ENCODE measurements around the gene INSL3.
A peak's percentile ranks its signal among the peaks of the same experiment; 100 is the strongest.
"Not testable (repeated sequence)": the region's sequence is repeated elsewhere in the genome, so short reads cannot be mapped to it uniquely, and the experiment has no call there.

Gene INSL3

DNA sequence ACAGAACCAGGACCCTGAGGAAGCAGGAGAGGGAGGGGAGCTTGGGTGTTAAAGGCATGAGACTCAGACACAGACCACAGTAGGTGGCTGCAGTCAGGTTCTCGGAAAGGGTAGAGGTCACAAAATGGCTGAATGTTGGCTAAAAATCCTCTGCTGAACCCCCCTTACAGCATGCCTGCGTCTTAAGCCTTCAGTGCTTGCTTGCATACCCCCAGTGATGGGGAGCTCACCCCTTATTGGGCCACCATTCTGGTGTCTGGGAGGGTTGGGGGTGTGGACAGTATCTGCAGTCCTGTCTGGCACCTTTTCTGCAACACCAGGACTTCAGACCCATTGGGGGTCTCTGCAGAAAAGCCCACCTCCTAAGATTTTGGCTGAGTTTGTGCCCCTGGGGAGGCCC lies 40.5 kb downstream of the INSL3 start:
- no peak for DNase-seq

- DNase-seq, result no peak
Measured at GRCh38 chr19:17778968-17779929, 42.1 kb downstream of the INSL3 start.

DNA sequence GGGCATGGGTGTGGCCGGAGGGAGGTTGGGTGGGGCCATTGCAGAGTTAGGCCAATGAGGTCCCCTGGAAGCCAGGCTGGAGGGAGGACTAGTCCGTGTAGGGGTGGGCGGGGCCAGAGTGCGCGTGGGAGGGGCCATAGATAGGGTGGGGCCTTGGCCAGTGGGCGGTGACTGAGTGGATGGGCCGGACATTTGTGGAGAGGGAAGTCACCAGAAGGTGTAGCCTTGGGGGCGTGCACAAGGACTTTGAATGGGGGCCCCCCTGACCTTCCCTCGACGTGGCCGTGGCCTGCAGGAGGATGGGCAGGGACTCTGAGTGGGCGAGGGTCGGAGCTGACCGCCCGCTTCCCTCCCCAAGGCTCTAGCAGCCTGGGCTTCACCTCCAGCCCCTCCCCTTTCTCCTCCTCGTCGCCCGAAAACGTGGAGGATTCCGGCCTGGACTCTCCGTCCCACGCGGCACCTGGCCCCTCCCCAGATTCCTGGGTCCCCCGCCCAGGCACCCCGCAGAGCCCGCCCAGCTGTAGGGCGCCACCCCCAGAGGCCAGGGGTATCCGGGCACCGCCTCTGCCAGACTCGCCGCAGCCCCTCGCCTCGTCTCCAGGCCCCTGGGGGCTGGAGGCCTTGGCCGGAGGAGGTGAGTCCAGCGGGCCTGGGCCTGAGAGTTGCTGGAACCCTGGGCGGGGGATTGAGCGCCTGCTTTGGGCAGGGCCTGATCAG lies 42.9 kb downstream of the INSL3 start:
- no peak for DNase-seq

DNA sequence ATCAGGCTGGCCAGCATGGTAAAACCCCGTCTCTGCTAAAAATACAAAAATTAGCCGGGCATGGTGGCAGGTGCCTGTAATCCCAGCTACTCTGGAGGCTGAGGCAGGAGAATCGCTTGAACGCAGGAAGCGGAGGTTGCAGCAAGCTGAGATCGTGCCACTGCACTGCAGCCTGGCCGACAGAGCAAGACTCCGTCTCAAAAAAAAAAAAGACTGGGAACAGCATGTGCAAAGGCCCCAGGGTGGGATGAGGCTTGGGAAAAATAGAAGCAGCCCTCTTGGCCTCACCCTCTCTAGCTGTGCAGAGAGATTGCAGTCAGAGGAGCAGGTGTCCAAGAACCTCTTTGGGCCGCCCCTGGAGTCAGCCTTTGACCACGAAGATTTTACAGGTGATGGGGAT lies 43.5 kb downstream of the INSL3 start:
- not testable (repeated sequence) for DNase-seq

GRCh38 chr19:17775991-17776803 lies 45.1 kb downstream of the INSL3 start:
- DNase-seq, result no peak

DNA sequence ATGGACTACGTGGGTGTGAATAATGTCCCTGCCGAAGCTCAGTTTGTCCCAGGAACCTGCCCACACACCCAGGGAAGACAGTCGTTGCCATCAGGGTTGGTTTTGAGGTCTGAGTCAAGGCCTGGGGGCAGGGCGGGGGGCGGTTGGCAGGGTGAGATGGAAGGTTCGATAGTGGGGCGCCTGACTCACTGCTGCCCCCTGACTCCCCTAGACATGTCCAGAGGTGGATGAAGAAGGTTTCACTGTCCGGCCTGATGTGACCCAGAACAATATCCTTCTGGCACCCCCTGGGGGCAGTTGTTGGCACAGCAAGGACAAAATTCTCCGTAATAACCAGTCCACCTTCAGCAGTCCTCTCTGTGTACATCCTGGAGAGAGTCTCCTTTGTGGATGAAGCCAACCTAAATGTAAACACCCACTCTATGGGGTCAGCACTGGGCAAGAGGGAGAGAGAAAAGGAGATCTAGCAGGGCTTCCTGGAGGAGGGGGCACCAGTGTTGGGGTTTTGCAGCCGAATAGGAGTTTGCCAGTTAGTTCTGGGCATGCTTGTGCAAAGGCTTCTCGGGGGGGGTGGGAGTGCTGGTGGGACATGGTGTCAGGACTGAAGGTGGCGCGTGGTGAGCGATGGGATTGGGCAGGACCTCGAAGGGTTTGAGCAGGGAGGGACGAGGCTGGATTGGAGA lies 45.9 kb downstream of the INSL3 start:
- DNase-seq, result no peak

- DNase-seq, result no peak
Measured at GRCh38 chr19:17772172-17772571, 49.1 kb downstream of the INSL3 start.

DNA sequence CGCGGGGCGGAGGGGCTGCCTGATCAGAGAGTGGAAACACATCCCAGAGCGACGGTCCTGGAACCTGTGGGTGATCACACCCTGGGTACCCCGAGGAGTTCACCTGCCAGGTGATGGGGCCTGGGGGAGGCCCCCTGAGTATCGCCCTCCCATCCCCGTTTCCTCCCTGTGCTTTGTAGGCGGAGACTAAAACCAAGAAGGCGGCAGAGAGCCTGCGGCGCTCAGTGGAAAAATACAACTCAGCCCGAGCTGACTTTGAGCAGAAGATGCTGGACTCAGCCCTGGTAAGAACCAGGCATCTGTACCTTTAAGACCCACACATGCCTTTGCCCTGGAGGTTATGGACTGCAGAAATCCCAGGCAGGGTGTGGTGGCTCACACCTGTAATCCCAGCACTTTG lies 50.7 kb downstream of the INSL3 start:
- no peak for DNase-seq

GRCh38 chr19:17767559-17767958 lies 53.8 kb downstream of the INSL3 start:
- no peak for DNase-seq

GRCh38 chr19:17766543-17767131 lies 54.7 kb downstream of the INSL3 start:
- DNase-seq, result peak; percentile 81

Data from NCI-H2171 treated with DMSO at 0.1 percent for 48 hours (cell line).